Adipocyte (in vitro differentiated cells): ENCODE results near the gene DDX46.
A peak's percentile ranks its signal among the peaks of the same experiment; 100 is the strongest.
"Not testable (repeated sequence)": the region's sequence is repeated elsewhere in the genome, so short reads cannot be mapped to it uniquely, and the experiment has no call there.

Source experiments
- DNase-seq: peaks from one replicate; pipeline ENCODE4 v3.0.0-alpha.2; 2015; ENCODE audit warnings: low read depth
- H3K27me3 ChIP-seq: replicated peaks from 2 replicates; pipeline ENCODE4 v1.7.0; 2013; ENCODE audit warnings: mild to moderate bottlenecking, low read length, moderate library complexity; ENCODE audit not compliant: control insufficient read depth, insufficient read depth
- H3K36me3 ChIP-seq: 2 replicates; pipeline ENCODE4 v1.7.0; 2013; ENCODE audit warnings: low read length, mild to moderate bottlenecking, moderate library complexity; ENCODE audit not compliant: control insufficient read depth, insufficient read depth, severe bottlenecking
- H3K4me1 ChIP-seq: 2 replicates; pipeline ENCODE4 v1.7.0; 2013; ENCODE audit warnings: mild to moderate bottlenecking, low read length, moderate library complexity; ENCODE audit not compliant: control insufficient read depth, insufficient read depth
- H3K4me3 ChIP-seq: 2 replicates; pipeline ENCODE4 v1.7.0; 2013; ENCODE audit warnings: mild to moderate bottlenecking, low read length, moderate library complexity
- H3K9ac ChIP-seq: 2 replicates; pipeline ENCODE4 v1.7.0; 2013; ENCODE audit warnings: mild to moderate bottlenecking, low read length, moderate library complexity
- H3K9me3 ChIP-seq: 2 replicates; pipeline ENCODE4 v1.7.0; 2013; ENCODE audit warnings: mild to moderate bottlenecking, low read length, moderate library complexity; ENCODE audit not compliant: control insufficient read depth

The DDX46 gene

GRCh38 chr5:134758504-134759341 lies at the start of gene DDX46:
Gene DDX46 (plus strand): TSS chr5:134758779. CDS start chr5:134758939, 160 bp downstream.
- H3K9ac ChIP-seq: peak within 1 kb of the TSS; percentile 94
- peaks cover under 1% of the 10 kb centered on the region for H3K36me3 ChIP-seq
- H3K9me3 ChIP-seq: no peaks in the 10 kb centered on the region
- DNase-seq: peak; percentile 99
- H3K4me3 ChIP-seq: peak within 1 kb of the TSS; percentile 95
- H3K27me3 ChIP-seq: no peaks in the 10 kb centered on the region
- H3K4me1 ChIP-seq: peaks cover 19% of the 10 kb centered on the region

- Histone ChIP-seq H3K4me1 (no peaks in the 10 kb centered on the region), H3K9me3 (no peaks in the 10 kb centered on the region), H3K9ac (no peak overlapping the region), H3K36me3 (peaks cover 85% of the 10 kb centered on the region), H3K4me3 (no peak overlapping the region), H3K27me3 (no peaks in the 10 kb centered on the region)
- DNase-seq: no peak
These were observed 44.5 kb upstream of the DDX46 start for GRCh38 chr5:134714120-134714519.

- Histone ChIP-seq H3K9me3 (no peaks in the 10 kb centered on the region), H3K9ac (no peak overlapping the region), H3K4me3 (no peak overlapping the region), H3K27me3 (no peaks in the 10 kb centered on the region), H3K36me3 (peaks cover 85% of the 10 kb centered on the region), H3K4me1 (no peaks in the 10 kb centered on the region)
- DNase-seq: no peak
These were observed 44.0 kb upstream of the DDX46 start for GRCh38 chr5:134714541-134714940.

GRCh38 chr5:134715466-134715865 lies 43.1 kb upstream of the DDX46 start:
- H3K9ac ChIP-seq, H3K4me3 ChIP-seq, DNase-seq, H3K4me1 ChIP-seq, H3K27me3 ChIP-seq, H3K9me3 ChIP-seq: not testable (repeated sequence)
- peaks cover 85% of the 10 kb centered on the region for H3K36me3 ChIP-seq

- Histone ChIP-seq H3K27me3 (no peaks in the 10 kb centered on the region), H3K9me3 (no peaks in the 10 kb centered on the region), H3K4me1 (no peaks in the 10 kb centered on the region), H3K9ac (no peak overlapping the region), H3K36me3 (peaks cover 65% of the 10 kb centered on the region), H3K4me3 (no peak overlapping the region)
- DNase-seq: no peak
These were observed 33.7 kb upstream of the DDX46 start for GRCh38 chr5:134724872-134725271.

- no peaks in the 10 kb centered on the region for H3K4me1 ChIP-seq
- H3K27me3 ChIP-seq: no peaks in the 10 kb centered on the region
- no peak for DNase-seq
- H3K4me3 ChIP-seq: no peak overlapping the region
- H3K36me3 ChIP-seq: no peaks in the 10 kb centered on the region
- no peaks in the 10 kb centered on the region for H3K9me3 ChIP-seq
- no peak overlapping the region for H3K9ac ChIP-seq
These were observed 25.8 kb upstream of the DDX46 start for GRCh38 chr5:134732819-134733218.

- no peak for DNase-seq
- Histone ChIP-seq H3K36me3 (no peaks in the 10 kb centered on the region), H3K27me3 (no peaks in the 10 kb centered on the region), H3K4me3 (no peak overlapping the region), H3K9ac (no peak overlapping the region), H3K9me3 (no peaks in the 10 kb centered on the region), H3K4me1 (peaks cover 11% of the 10 kb centered on the region)
These were observed 23.3 kb upstream of the DDX46 start for GRCh38 chr5:134735243-134735642.

- no peak for DNase-seq
- Histone ChIP-seq H3K27me3 (no peaks in the 10 kb centered on the region), H3K36me3 (peaks cover under 1% of the 10 kb centered on the region), H3K9me3 (no peaks in the 10 kb centered on the region), H3K4me1 (peaks cover 11% of the 10 kb centered on the region), H3K4me3 (no peak overlapping the region), H3K9ac (no peak overlapping the region)
These were observed 22.3 kb upstream of the DDX46 start for GRCh38 chr5:134736173-134736812.

- no peaks in the 10 kb centered on the region for H3K9me3 ChIP-seq
- no peaks in the 10 kb centered on the region for H3K27me3 ChIP-seq
- peaks cover 10% of the 10 kb centered on the region for H3K36me3 ChIP-seq
- H3K9ac ChIP-seq: peak within 1 kb of the TSS; percentile 95
- peaks cover 11% of the 10 kb centered on the region for H3K4me1 ChIP-seq
- peak; percentile 99 for DNase-seq
- H3K4me3 ChIP-seq: peak within 1 kb of the TSS; percentile 89
These were observed 20.2 kb upstream of the DDX46 start, which contains the start of gene CAMLG for GRCh38 chr5:134738133-134738962. Gene CAMLG (plus strand): TSS chr5:134738548. CDS start chr5:134738621, 73 bp downstream.

- peak overlapping the region; percentile 95 for H3K9ac ChIP-seq
- H3K36me3 ChIP-seq: peaks cover 12% of the 10 kb centered on the region
- H3K4me3 ChIP-seq: peak overlapping the region; percentile 89
- DNase-seq: peak; percentile 67
- no peaks in the 10 kb centered on the region for H3K27me3 ChIP-seq
- peaks cover 11% of the 10 kb centered on the region for H3K4me1 ChIP-seq
- H3K9me3 ChIP-seq: no peaks in the 10 kb centered on the region
These were observed 19.5 kb upstream of the DDX46 start for GRCh38 chr5:134738963-134739661.
